Spinal cord (tissue), 10 donors: ENCODE measurements around the gene PRKCZ. TPM values are rescaled to one million over a fixed set of nuclear protein-coding genes. Genes with fewer than 3 reads are reported as not detected.

ENCODE experiments used
- DNase-seq, 6 donors: peaks; one replicate each; pipeline versions ENCODE4 v3.0.0 to v3.0.0-alpha.2; 2013 to 2015; ENCODE audit warnings: low spot score in 6 of 6, low read depth in 4 of 6
- H3K27ac ChIP-seq: one replicate; pipeline ENCODE4 v1.5.1; 2013; ENCODE audit warnings: low read depth, low read length, control low read depth
- H3K27me3 ChIP-seq: one replicate; pipeline ENCODE4 v1.6.1; 2013; ENCODE audit warnings: low read length; ENCODE audit not compliant: control insufficient read depth, insufficient read depth
- H3K36me3 ChIP-seq: one replicate; pipeline ENCODE4 v1.6.1; 2013; ENCODE audit warnings: low read length; ENCODE audit not compliant: control insufficient read depth, insufficient read depth
- H3K4me1 ChIP-seq: one replicate; pipeline ENCODE4 v1.6.1; 2013; ENCODE audit warnings: low read length; ENCODE audit not compliant: control insufficient read depth, insufficient read depth
- H3K4me3 ChIP-seq: one replicate; pipeline ENCODE4 v1.5.1; 2013; ENCODE audit warnings: low read depth, low read length, control low read depth
- H3K9me3 ChIP-seq: one replicate; pipeline ENCODE4 v1.6.1; 2013; ENCODE audit warnings: low read length; ENCODE audit not compliant: control insufficient read depth, insufficient read depth
- WGBS: methylation state at CpG from one replicate; pipeline ENCODE4 v1.1.5; 2013; ENCODE audit warnings: missing lambda C conversion rate; ENCODE audit not compliant: insufficient coverage; 5-methylcytosine and 5-hydroxymethylcytosine counted together
- polyA plus RNA-seq, 2 donors: library from polyadenylated mRNA; unstranded; fragments of 120-200 nt; gene quantifications; one replicate each; pipeline ENCODE4 v1.2.1, GENCODE V29; 2013; ENCODE audit not compliant: insufficient read length in 2 of 2
- total RNA-seq, 2 donors: library from RNA; depleted of rRNA in 1 of 2; stranded (reverse); fragments of 120-200 nt in 1 of 2; fragments of >200 nt in 1 of 2; gene quantifications; one replicate each; pipeline versions ENCODE4 v1.2.3 to v1.2.4, GENCODE V29; 2013 to 2014
- donor health status: healthy.

PRKCZ gene
- total and polyA plus RNA-seq, 4 donors: 33.2 to 131 (median 93.1) TPM

GRCh38 chr1:2159124-2159523, 108.9 kb downstream of the PRKCZ start:
- no peak overlapping the region for H3K4me3 ChIP-seq
- no peak overlapping the region for H3K27ac ChIP-seq
- H3K36me3 ChIP-seq: peaks cover 60% of the 10 kb centered on the region
- no peaks in the 10 kb centered on the region for H3K27me3 ChIP-seq
- H3K4me1 ChIP-seq: no peaks in the 10 kb centered on the region
- DNase-seq: no peak
- no peaks in the 10 kb centered on the region for H3K9me3 ChIP-seq
- 91% methylated on average over 17 of the region's 18 CpGs for WGBS

- WGBS: 88% methylated on average over 31 of the region's 34 CpGs
- Histone ChIP-seq H3K4me1 (no peaks in the 10 kb centered on the region), H3K27me3 (no peaks in the 10 kb centered on the region), H3K4me3 (no peak overlapping the region), H3K9me3 (no peaks in the 10 kb centered on the region), H3K36me3 (peaks cover 62% of the 10 kb centered on the region), H3K27ac (no peak overlapping the region)
- no peak for DNase-seq
Observed at GRCh38 chr1:2160451-2161300, 110.5 kb downstream of the PRKCZ start.

- 98% methylated on average over 5 of the region's 7 CpGs for WGBS
- Histone ChIP-seq H3K27me3 (no peaks in the 10 kb centered on the region), H3K9me3 (no peaks in the 10 kb centered on the region), H3K4me1 (no peaks in the 10 kb centered on the region), H3K4me3 (no peak overlapping the region), H3K27ac (no peak overlapping the region), H3K36me3 (peaks cover 62% of the 10 kb centered on the region)
- no peak for DNase-seq
Observed at GRCh38 chr1:2163205-2163604, 113.0 kb downstream of the PRKCZ start.

GRCh38 chr1:2165646-2166045, 115.4 kb downstream of the PRKCZ start:
- Histone ChIP-seq H3K27me3 (no peaks in the 10 kb centered on the region), H3K9me3 (no peaks in the 10 kb centered on the region), H3K27ac (no peak overlapping the region), H3K36me3 (peaks cover 64% of the 10 kb centered on the region), H3K4me1 (peaks cover 5% of the 10 kb centered on the region), H3K4me3 (no peak overlapping the region)
- DNase-seq: no peak
- WGBS: 83% methylated on average over 18 of the region's 19 CpGs

GRCh38 chr1:2166254-2166653, 116.0 kb downstream of the PRKCZ start:
- Histone ChIP-seq H3K36me3 (peaks cover 58% of the 10 kb centered on the region), H3K4me3 (no peak overlapping the region)
- no peak for DNase-seq

GRCh38 chr1:2166695-2167094, 116.5 kb downstream of the PRKCZ start:
- no peaks in the 10 kb centered on the region for H3K27me3 ChIP-seq
- H3K4me1 ChIP-seq: peaks cover 5% of the 10 kb centered on the region
- no peak for DNase-seq
- 89% methylated on average over 6 of the region's 10 CpGs for WGBS
- H3K4me3 ChIP-seq: no peak overlapping the region
- no peak overlapping the region for H3K27ac ChIP-seq
- H3K36me3 ChIP-seq: peaks cover 57% of the 10 kb centered on the region
- no peaks in the 10 kb centered on the region for H3K9me3 ChIP-seq

More at GRCh38 chr1:2166254-2166653, 116.0 kb downstream of the PRKCZ start:
- H3K9me3 ChIP-seq: no peaks in the 10 kb centered on the region
- no peaks in the 10 kb centered on the region for H3K27me3 ChIP-seq
- H3K27ac ChIP-seq: no peak overlapping the region
- peaks cover 5% of the 10 kb centered on the region for H3K4me1 ChIP-seq
- 77% methylated on average over 12 of the region's 14 CpGs for WGBS

GRCh38 chr1:2168090-2168489, 117.9 kb downstream of the PRKCZ start:
- Histone ChIP-seq H3K27me3 (no peaks in the 10 kb centered on the region), H3K9me3 (no peaks in the 10 kb centered on the region), H3K4me3 (no peak overlapping the region), H3K36me3 (peaks cover 67% of the 10 kb centered on the region), H3K4me1 (peaks cover 5% of the 10 kb centered on the region), H3K27ac (no peak overlapping the region)
- 90% methylated on average over 13 of the region's 13 CpGs for WGBS
- DNase-seq: no peak

GRCh38 chr1:2168535-2168934, 118.3 kb downstream of the PRKCZ start:
- H3K36me3 ChIP-seq: peaks cover 68% of the 10 kb centered on the region
- no peak overlapping the region for H3K4me3 ChIP-seq
- H3K9me3 ChIP-seq: no peaks in the 10 kb centered on the region
- peaks cover 5% of the 10 kb centered on the region for H3K4me1 ChIP-seq
- no peaks in the 10 kb centered on the region for H3K27me3 ChIP-seq
- DNase-seq: no peak
- no peak overlapping the region for H3K27ac ChIP-seq
- 87% methylated on average over 3 of the region's 12 CpGs for WGBS

- Histone ChIP-seq H3K4me1 (peaks cover 10% of the 10 kb centered on the region), H3K27me3 (no peaks in the 10 kb centered on the region), H3K27ac (no peak overlapping the region), H3K9me3 (no peaks in the 10 kb centered on the region), H3K36me3 (peaks cover 73% of the 10 kb centered on the region), H3K4me3 (no peak overlapping the region)
- no peak for DNase-seq
- WGBS: 95% methylated on average over 21 of the region's 43 CpGs
Observed at GRCh38 chr1:2169200-2169836, 119.1 kb downstream of the PRKCZ start.

- Histone ChIP-seq H3K4me1 (peaks cover 15% of the 10 kb centered on the region), H3K27ac (no peak overlapping the region), H3K27me3 (no peaks in the 10 kb centered on the region), H3K9me3 (no peaks in the 10 kb centered on the region), H3K36me3 (peaks cover 75% of the 10 kb centered on the region), H3K4me3 (no peak overlapping the region)
- DNase-seq: no peak
- 83% methylated on average over 9 of the region's 11 CpGs for WGBS
Observed at GRCh38 chr1:2170211-2170610, 120.0 kb downstream of the PRKCZ start.
